Caco-2 (cell line): ENCODE results near the gene ZYG11B. TPM values are rescaled to one million over a fixed set of nuclear protein-coding genes. Genes with fewer than 3 reads are reported as not detected.

Experiments
- BruUV-seq: library from RNA; stranded (reverse); fragments of 400-500 nt; replicated peaks from 2 replicates; lab custom pipeline; 2021; lab: Mats Ljungman, UMichigan
- CTCF ChIA-PET: fragments of 300-600 bp; sonication (Branson Sonifier 250); formaldehyde crosslinking; loops from one replicate; lab custom pipeline; 2022; ENCODE audit warnings: antibody characterized with exemption; lab: Charles Lee
- POLR2A ChIA-PET: fragments of 300-600 bp; sonication (Branson Sonifier 250); formaldehyde crosslinking; loops from one replicate; lab custom pipeline; 2022; ENCODE audit warnings: antibody characterized with exemption; lab: Charles Lee
- DNase-seq, 2 experiments: peaks; one replicate each; pipeline versions ENCODE4 v3.0.0 to v3.0.0-alpha.2; 2020 to 2022
- H3K27me3 ChIP-seq: replicated peaks from 2 replicates; pipeline ENCODE4 v1.6.0; 2011; ENCODE audit warnings: low read length; ENCODE audit not compliant: control insufficient read depth, insufficient read depth
- H3K36me3 ChIP-seq: 2 replicates; pipeline ENCODE4 v1.5.1; 2011; ENCODE audit warnings: low read length; ENCODE audit not compliant: control insufficient read depth, insufficient read depth
- H3K4me1 ChIP-seq: fragments of 250-450 bp; sonication (Bioruptor Pico); 2 replicates; pipeline ENCODE4 v1.5.1; 2020; ENCODE audit warnings: mild to moderate bottlenecking
- H3K4me3 ChIP-seq: 2 replicates; pipeline ENCODE4 v1.5.1; 2011; ENCODE audit warnings: low read depth, mild to moderate bottlenecking, control low read depth, low read length
- H3K9me3 ChIP-seq: fragments of 250-450 bp; sonication (Bioruptor Pico); 2 replicates; pipeline ENCODE4 v1.5.1; 2020; ENCODE audit warnings: mild to moderate bottlenecking, moderate library complexity
- H3K27ac Mint-ChIP-seq: one replicate; pipeline ENCODE4 v1.8.0; 2022; ENCODE audit warnings: mixed read lengths; ENCODE audit not compliant: unreplicated experiment
- H3K27me3 Mint-ChIP-seq: one replicate; pipeline ENCODE4 v1.8.0; 2022; ENCODE audit warnings: mixed read lengths; ENCODE audit not compliant: insufficient read depth, unreplicated experiment
- H3K36me3 Mint-ChIP-seq: one replicate; pipeline ENCODE4 v1.8.0; 2022; ENCODE audit warnings: mild to moderate bottlenecking, mixed read lengths; ENCODE audit not compliant: insufficient read depth, unreplicated experiment
- H3K4me1 Mint-ChIP-seq: one replicate; pipeline ENCODE4 v1.8.0; 2022; ENCODE audit warnings: low read depth, mixed read lengths; ENCODE audit not compliant: unreplicated experiment
- H3K4me3 Mint-ChIP-seq: one replicate; pipeline ENCODE4 v1.8.0; 2022; ENCODE audit warnings: mild to moderate bottlenecking, moderate library complexity, mixed read lengths; ENCODE audit not compliant: unreplicated experiment
- H3K9me3 Mint-ChIP-seq: one replicate; pipeline ENCODE4 v1.8.0; 2022; ENCODE audit warnings: mixed read lengths; ENCODE audit not compliant: unreplicated experiment
- CTCF ChIP-seq, 2 experiments: fragments of 200-600 bp in 1 of 2; IDR thresholded peaks; 1 replicate in 1 of 2; 2 replicates in 1 of 2; pipeline versions ENCODE4 v1.5.1 to v1.8.0; 2011 to 2022; ENCODE audit warnings: antibody characterized with exemption in 1 of 2, control low read depth in 1 of 2, inconsistent platforms in 1 of 2, low read depth in 1 of 2, low read length in 1 of 2, mild to moderate bottlenecking in 1 of 2, moderate library complexity in 1 of 2; ENCODE audit not compliant: insufficient read depth in 1 of 2, severe bottlenecking in 1 of 2, unreplicated experiment in 1 of 2
- intact Hi-C: fragments of 100-400 bp; cut with micrococcal nuclease; formaldehyde crosslinking; loops from one replicate; pipeline ENCODE4 v1.10.0; 2022; ENCODE audit not compliant: unreplicated experiment
- total RNA-seq: library from RNA; stranded (reverse); gene quantifications from 2 replicates; pipeline ENCODE4 v1.2.3, GENCODE V29; 2022

Gene ZYG11B
- total RNA-seq, 1 experiment from 2014 or later: 15.8 TPM

- Mint-ChIP-seq H3K27ac (no peak overlapping the region), H3K27me3 (no peaks in the 10 kb centered on the region), H3K4me1 (no peaks in the 10 kb centered on the region), H3K9me3 (no peaks in the 10 kb centered on the region), H3K36me3 (peaks cover 10% of the 10 kb centered on the region), H3K4me3 (no peak overlapping the region)
- no peaks in the 10 kb centered on the region for H3K36me3 ChIP-seq
- intact Hi-C loops: no loop called here
- ChIA-PET CTCF (no interaction called here), POLR2A (no interaction called here)
- no peak for DNase-seq
- no peaks in the 10 kb centered on the region for H3K27me3 ChIP-seq
- no peaks in the 10 kb centered on the region for H3K4me1 ChIP-seq
- H3K4me3 ChIP-seq: no peak overlapping the region
- no peaks in the 10 kb centered on the region for H3K9me3 ChIP-seq
- no peak for TF ChIP-seq CTCF (IDR thresholded peaks at IDR 0.05; ENCODE audit: insufficient read depth in 1 of 2, low read depth in 1 of 2, low read length in 1 of 2, severe bottlenecking in 1 of 2, unreplicated experiment in 1 of 2)
- BruUV-seq: no TSS peak
Observed at GRCh38 chr1:52756020-52756419, 29.8 kb downstream of the ZYG11B start.

GRCh38 chr1:52759908-52760307 lies 33.7 kb downstream of the ZYG11B start:
- no peak overlapping the region for H3K27ac Mint-ChIP-seq
- H3K36me3 Mint-ChIP-seq: peaks cover 15% of the 10 kb centered on the region
- no TSS peak for BruUV-seq
- no peaks in the 10 kb centered on the region for H3K36me3 ChIP-seq
- H3K27me3 Mint-ChIP-seq: no peaks in the 10 kb centered on the region
- no peak overlapping the region for H3K4me3 ChIP-seq
- no peak for TF ChIP-seq CTCF (IDR thresholded peaks at IDR 0.05; ENCODE audit: insufficient read depth in 1 of 2, low read depth in 1 of 2, low read length in 1 of 2, severe bottlenecking in 1 of 2, unreplicated experiment in 1 of 2)
- POLR2A ChIA-PET: no interaction called here
- intact Hi-C loops: no loop called here
- CTCF ChIA-PET: no interaction called here
- no peaks in the 10 kb centered on the region for H3K9me3 ChIP-seq
- H3K4me3 Mint-ChIP-seq: no peak overlapping the region
- no peaks in the 10 kb centered on the region for H3K4me1 ChIP-seq
- H3K4me1 Mint-ChIP-seq: no peaks in the 10 kb centered on the region
- no peak for DNase-seq
- H3K27me3 ChIP-seq: no peaks in the 10 kb centered on the region
- H3K9me3 Mint-ChIP-seq: no peaks in the 10 kb centered on the region

- intact Hi-C loops: no loop called here
- H3K36me3 ChIP-seq: no peaks in the 10 kb centered on the region
- DNase-seq: no peak
- H3K4me1 ChIP-seq: no peaks in the 10 kb centered on the region
- H3K27me3 ChIP-seq: no peaks in the 10 kb centered on the region
- no peak overlapping the region for H3K4me3 ChIP-seq
- no peak for TF ChIP-seq CTCF (IDR thresholded peaks at IDR 0.05; ENCODE audit: insufficient read depth in 1 of 2, low read depth in 1 of 2, low read length in 1 of 2, severe bottlenecking in 1 of 2, unreplicated experiment in 1 of 2)
- H3K4me3 Mint-ChIP-seq: no peak overlapping the region
- no TSS peak for BruUV-seq
- POLR2A ChIA-PET: no interaction called here
- H3K9me3 Mint-ChIP-seq: no peaks in the 10 kb centered on the region
- CTCF ChIA-PET: no interaction called here
- peaks cover 5% of the 10 kb centered on the region for H3K36me3 Mint-ChIP-seq
- H3K4me1 Mint-ChIP-seq: no peaks in the 10 kb centered on the region
- H3K27me3 Mint-ChIP-seq: no peaks in the 10 kb centered on the region
- H3K9me3 ChIP-seq: no peaks in the 10 kb centered on the region
- no peak overlapping the region for H3K27ac Mint-ChIP-seq
Observed at GRCh38 chr1:52767596-52768280, 41.5 kb downstream of the ZYG11B start.
